GM21528 (cell line): ENCODE data around the gene PACSIN1.
"Not testable (repeated sequence)": the region's sequence is repeated elsewhere in the genome, so short reads cannot be mapped to it uniquely, and the experiment has no call there.

Experiments
- ATAC-seq: cut with Tn5 transposase; IDR thresholded peaks from one replicate; pipeline ENCODE4 v1.9.1; 2021; ENCODE audit warnings: mild to moderate bottlenecking, moderate library complexity; ENCODE audit not compliant: unreplicated experiment, low FRiP score

The PACSIN1 gene

GRCh38 chr6:34484391-34484790, 18.5 kb downstream of the PACSIN1 start:
- no peak for ATAC-seq

DNA sequence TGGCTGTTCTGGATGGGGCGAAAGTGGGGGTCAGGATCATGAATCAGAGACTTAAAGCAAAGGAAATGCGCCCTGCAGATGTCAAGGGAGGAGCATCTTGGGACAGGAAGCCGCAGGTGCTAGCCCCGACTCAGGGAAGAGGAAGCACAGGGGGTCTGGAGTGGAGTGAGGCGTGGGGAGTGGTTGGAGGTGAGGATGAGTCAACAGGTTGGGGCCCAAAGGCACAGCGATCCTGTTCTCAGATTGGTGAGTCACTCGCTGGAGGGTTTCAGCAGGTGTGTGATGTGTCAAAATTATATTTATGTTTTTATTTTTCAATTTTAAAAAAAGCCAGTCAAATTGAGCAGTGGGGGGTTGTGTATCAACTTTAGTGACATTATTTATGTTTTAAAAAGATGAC, 19.0 kb downstream of the PACSIN1 start:
- ATAC-seq: no peak

- ATAC-seq: no peak
Measured at GRCh38 chr6:34485321-34486060, 19.6 kb downstream of the PACSIN1 start.

GRCh38 chr6:34486106-34486740, 20.3 kb downstream of the PACSIN1 start:
- ATAC-seq: no peak

DNA sequence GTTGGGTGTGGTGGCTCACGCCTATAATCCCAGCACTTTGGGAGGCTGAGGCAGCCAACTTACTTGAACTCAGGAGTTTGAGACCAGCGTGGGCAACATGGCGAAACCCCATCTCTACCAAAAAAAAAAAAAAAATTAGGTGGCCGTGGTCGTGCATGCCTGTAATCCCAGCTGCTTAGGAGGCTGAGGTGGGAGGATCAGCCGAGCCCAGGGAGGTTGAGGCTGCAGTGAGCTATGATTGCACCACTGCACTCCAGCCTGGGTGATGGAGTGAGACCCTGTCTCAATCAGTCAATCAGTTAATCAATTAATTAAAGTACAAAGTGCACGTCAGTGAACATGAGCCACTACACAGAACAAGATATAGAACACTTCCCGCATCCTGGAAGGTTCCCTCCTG, 21.0 kb downstream of the PACSIN1 start:
- ATAC-seq: not testable (repeated sequence)

GRCh38 chr6:34487536-34487935, 21.7 kb downstream of the PACSIN1 start:
- no peak for ATAC-seq

- ATAC-seq: no peak
Measured at GRCh38 chr6:34489207-34489805, 23.4 kb downstream of the PACSIN1 start.

DNA sequence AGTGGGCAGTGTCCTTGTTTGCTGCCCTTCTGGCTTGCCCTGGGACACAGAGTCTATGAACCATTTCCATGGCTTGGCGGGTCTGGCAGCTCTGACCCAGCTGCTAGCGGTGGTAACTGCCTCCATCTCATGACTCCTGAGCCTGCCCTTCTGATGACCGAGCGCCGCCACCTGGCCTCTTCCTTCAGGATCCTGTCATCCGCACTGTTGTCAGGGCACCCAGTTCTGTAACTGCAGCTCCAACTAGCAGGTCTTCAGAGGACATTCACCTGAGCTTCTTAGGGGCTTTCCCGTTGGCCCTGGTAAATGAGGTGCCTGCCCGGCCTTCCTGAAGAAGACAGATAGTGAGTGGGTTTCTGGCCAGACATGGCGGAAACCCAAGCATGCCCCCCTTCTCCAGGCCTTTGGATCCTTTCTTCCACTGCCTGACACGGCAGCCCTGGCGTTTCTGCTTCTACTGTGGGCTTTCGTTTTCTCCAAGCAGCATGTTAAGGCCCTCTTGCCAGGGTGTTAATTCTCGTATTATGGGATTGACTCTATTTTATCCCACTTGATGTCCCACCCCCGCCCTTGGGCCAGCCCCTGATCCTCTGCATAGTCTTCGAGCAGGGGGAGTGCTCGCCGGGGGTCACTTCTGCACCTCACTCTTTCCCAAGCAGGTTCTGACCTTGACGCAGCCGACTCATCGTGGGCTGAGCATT, 24.7 kb downstream of the PACSIN1 start:
- ATAC-seq: no peak

- ATAC-seq: no peak
Measured at GRCh38 chr6:34491091-34491430, 25.2 kb downstream of the PACSIN1 start.

DNA sequence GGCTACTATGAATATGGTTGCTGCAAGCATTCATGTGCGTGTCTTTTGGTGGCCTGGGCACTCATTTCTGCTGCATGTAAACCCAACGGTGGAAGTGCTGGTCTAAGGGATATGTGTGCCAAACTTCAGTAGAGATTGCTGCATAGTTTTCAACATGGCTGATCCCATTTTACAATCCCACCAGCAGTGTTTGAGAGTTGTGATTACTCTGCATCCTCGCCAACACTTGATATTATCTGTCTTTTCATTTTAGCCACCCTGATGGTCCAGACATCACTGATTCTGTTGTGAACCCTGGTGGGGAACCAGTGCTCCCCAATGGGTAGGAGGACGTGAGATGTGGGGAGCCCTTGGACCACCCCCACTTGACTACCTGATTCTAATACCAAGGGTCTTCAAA, 27.5 kb downstream of the PACSIN1 start:
- ATAC-seq: no peak

- no peak for ATAC-seq
Measured at GRCh38 chr6:34494973-34495372, 29.1 kb downstream of the PACSIN1 start.

- no peak for ATAC-seq
Measured at GRCh38 chr6:34496103-34496685, 30.3 kb downstream of the PACSIN1 start.

DNA sequence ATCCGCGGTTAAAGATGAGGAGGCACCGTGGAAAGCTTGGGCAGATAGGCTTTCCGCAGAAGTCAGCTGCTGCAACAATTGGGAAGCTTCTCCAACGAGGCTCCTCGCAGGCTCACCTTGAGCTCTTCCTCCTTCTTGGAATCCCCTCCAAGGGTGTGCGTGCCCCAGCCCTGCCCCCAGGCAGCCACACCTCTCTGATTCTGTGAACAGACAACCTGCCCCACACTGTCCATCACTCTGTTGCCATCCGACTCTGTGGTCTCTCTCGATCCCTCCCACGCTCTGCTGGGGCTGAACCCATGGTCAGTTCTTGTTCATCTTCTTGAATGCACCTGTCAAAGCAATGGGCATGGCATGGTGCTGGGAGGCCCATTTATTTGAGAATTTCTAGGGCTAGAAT, 31.5 kb downstream of the PACSIN1 start:
- ATAC-seq: no peak

- ATAC-seq: no peak
Measured at GRCh38 chr6:34506718-34507117, 40.8 kb downstream of the PACSIN1 start.

- no peak for ATAC-seq
Measured at GRCh38 chr6:34508425-34508824, 42.5 kb downstream of the PACSIN1 start.

DNA sequence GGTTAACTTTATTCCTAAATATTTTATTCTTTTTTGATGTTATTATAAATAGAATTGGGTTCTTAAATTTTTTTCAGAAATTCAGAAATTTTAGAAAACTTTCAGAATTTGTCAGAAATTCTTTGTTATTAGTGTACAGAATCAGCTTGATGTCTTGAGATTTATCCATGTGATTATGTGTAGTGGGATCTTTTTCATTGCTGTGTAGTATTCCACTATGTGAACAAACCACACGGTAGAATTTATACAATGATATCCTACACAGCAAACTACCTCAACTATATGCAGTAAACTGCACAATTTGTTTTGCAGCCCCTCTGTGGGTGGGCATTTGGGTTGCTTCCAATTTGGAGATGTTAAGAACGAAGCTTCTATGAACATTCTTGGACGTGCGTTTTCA, 43.9 kb downstream of the PACSIN1 start:
- ATAC-seq: no peak

- ATAC-seq: no peak
Measured at GRCh38 chr6:34510299-34510698, 44.4 kb downstream of the PACSIN1 start.

DNA sequence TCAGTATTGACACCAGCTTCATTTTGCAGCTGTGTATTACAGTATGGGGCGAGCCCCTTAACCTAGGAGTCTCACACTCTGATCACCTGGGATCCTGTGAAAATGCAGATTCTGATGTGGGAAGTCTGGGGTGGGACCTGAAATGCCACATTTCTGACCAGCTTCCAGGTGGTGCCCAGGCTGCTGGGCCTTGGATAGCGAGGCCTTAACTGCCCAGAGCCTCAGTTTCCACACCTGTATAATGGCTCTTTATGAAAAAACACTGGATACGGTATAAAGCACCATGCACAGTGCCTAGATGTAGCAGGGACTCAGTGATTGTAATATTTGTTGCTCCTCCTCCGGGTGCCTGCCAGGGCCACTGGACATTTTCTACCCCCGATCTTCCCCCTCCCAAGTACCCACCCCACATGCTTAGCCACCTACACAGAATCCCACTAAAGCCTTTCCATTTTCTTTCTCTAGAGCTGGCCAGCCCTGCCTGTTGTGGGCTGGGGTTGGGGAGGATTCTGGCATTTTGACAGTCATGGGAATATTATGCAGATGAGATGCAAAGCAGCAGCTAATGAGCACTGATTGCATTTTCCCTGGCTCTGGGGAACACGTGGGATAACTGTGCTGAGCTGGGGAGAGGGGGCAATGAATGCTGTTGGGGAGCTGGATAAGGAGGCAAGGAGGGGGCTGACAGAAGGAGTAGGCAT, 45.5 kb downstream of the PACSIN1 start:
- no peak for ATAC-seq

DNA sequence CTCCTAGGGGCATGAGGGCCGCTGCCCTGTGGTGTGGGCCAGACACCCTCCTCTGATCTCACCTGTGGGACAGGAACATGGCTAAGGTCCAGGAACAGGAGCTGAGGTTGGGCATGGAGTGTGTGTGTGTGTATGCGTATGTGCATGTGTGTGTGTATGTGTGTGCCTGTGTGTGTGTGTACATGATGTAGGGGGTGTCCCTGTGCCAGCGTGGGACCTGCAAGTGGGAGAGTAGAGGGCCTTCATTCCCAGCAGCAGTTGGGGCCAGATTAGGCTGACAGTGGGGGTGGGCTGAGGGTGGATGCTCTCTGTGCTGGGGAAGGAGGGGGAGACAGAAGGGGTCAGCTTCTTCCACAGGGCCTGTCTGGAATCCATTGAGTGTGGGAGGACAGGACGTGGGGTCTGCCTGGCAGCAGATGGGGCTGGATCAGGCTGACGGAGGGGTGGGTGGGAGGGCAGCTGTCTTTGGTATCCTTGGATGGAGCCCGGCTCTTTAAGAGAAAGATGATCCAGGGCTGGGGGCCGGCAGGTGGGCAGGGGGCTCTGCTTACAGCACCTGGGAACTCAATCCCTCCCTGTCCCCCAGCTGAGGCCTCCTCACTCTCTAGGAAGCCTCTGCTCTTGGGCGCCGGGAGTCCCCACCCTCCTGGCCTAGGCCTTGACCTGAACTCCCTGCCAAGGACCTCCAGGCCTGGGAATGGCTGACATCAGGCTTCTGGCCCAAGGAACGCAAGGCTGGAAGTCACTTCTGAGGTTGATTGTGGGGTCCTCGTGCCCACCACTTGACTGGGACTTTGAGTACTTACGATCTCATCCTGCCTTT, 46.2 kb downstream of the PACSIN1 start:
- ATAC-seq: no peak

GRCh38 chr6:34512738-34513115, 46.9 kb downstream of the PACSIN1 start:
- no peak for ATAC-seq
